Cardiac muscle cell (in vitro differentiated cells and primary cell): Measurements from ENCODE around the gene GPR35. TPM values are rescaled to one million over a fixed set of nuclear protein-coding genes. Genes with fewer than 3 reads are reported as not detected.
A peak's percentile ranks its signal among the peaks of the same experiment; 100 is the strongest.

Experiments used
- DNase-seq, 2 donors: peaks; one replicate each; pipeline versions ENCODE4 v3.0.0 to v3.0.0-alpha.2; 2010 to 2017; ENCODE audit warnings: low read depth in 1 of 2, low spot score in 1 of 2
- H3K27ac ChIP-seq: fragments of 200-600 bp; sonication (generic); 2 replicates; pipeline ENCODE4 v1.5.1; 2016
- H3K27me3 ChIP-seq: fragments of 200-600 bp; sonication (generic); 2 replicates; pipeline ENCODE4 v1.6.0; 2016; ENCODE audit warnings: control low read depth
- H3K36me3 ChIP-seq: fragments of 200-600 bp; sonication (generic); 2 replicates; pipeline ENCODE4 v1.5.1; 2016; ENCODE audit warnings: control low read depth
- H3K4me1 ChIP-seq: fragments of 200-600 bp; sonication (generic); 2 replicates; pipeline ENCODE4 v1.8.1; 2017; ENCODE audit warnings: low read depth, mild to moderate bottlenecking, mixed run types
- H3K4me3 ChIP-seq: fragments of 200-600 bp; sonication (generic); 2 replicates; pipeline ENCODE4 v1.5.1; 2016; ENCODE audit warnings: mild to moderate bottlenecking
- H3K9me3 ChIP-seq: fragments of 200-600 bp; sonication (generic); 2 replicates; pipeline ENCODE4 v1.5.1; 2017; ENCODE audit warnings: low read depth, mild to moderate bottlenecking, control low read depth
- CTCF ChIP-seq: IDR thresholded peaks from 2 replicates; pipeline ENCODE4 v1.5.1; 2012; ENCODE audit warnings: low read depth, mild to moderate bottlenecking, low read length
- polyA plus RNA-seq: library from polyadenylated mRNA; unstranded; fragments of >200 nt; fragmentation: Nextera tagmentation; extraction: Ambion mirVana; gene quantifications from 2 replicates; pipeline ENCODE4 v1.2.1, GENCODE V29; 2016
- total RNA-seq: library from RNA; depleted of rRNA; stranded (reverse); fragments of >200 nt; gene quantifications from 2 replicates; pipeline ENCODE4 v1.2.3, GENCODE V29; 2016

GPR35 gene
- total and polyA plus RNA-seq, 2 experiments from 2014 or later: 0.40 to 5.1 TPM

- TF ChIP-seq CTCF: no peak
- Histone ChIP-seq H3K27ac (no peak overlapping the region), H3K36me3 (no peaks in the 10 kb centered on the region), H3K9me3 (no peaks in the 10 kb centered on the region), H3K4me3 (no peak overlapping the region), H3K27me3 (no peaks in the 10 kb centered on the region), H3K4me1 (no peaks in the 10 kb centered on the region)
- DNase-seq: no peak
These were observed 1.0 kb upstream of the GPR35 start for GRCh38 chr2:240624011-240624949.

GRCh38 chr2:240626531-240627300, 1.4 kb downstream of the GPR35 start:
- Histone ChIP-seq H3K27me3 (no peaks in the 10 kb centered on the region), H3K9me3 (no peaks in the 10 kb centered on the region), H3K36me3 (no peaks in the 10 kb centered on the region), H3K27ac (no peak overlapping the region), H3K4me3 (no peak overlapping the region), H3K4me1 (no peaks in the 10 kb centered on the region)
- no peak for TF ChIP-seq CTCF
- DNase-seq: peak in 1 of 2 donors; percentile 5

GRCh38 chr2:240627736-240628506, 2.6 kb downstream of the GPR35 start:
- TF ChIP-seq CTCF: no peak
- Histone ChIP-seq H3K27ac (no peak overlapping the region), H3K4me1 (no peaks in the 10 kb centered on the region), H3K27me3 (no peaks in the 10 kb centered on the region), H3K36me3 (no peaks in the 10 kb centered on the region), H3K4me3 (no peak overlapping the region), H3K9me3 (no peaks in the 10 kb centered on the region)
- DNase-seq: no peak

GRCh38 chr2:240628507-240628807, 3.2 kb downstream of the GPR35 start:
- DNase-seq: no peak
- H3K27me3 ChIP-seq: no peaks in the 10 kb centered on the region
- no peaks in the 10 kb centered on the region for H3K9me3 ChIP-seq
- H3K4me1 ChIP-seq: no peaks in the 10 kb centered on the region
- H3K4me3 ChIP-seq: no peak overlapping the region
- no peak overlapping the region for H3K27ac ChIP-seq
- H3K36me3 ChIP-seq: no peaks in the 10 kb centered on the region
- TF ChIP-seq CTCF: no peak

- Histone ChIP-seq H3K27me3 (no peaks in the 10 kb centered on the region), H3K4me3 (no peak overlapping the region), H3K27ac (no peak overlapping the region), H3K4me1 (no peaks in the 10 kb centered on the region), H3K36me3 (no peaks in the 10 kb centered on the region), H3K9me3 (no peaks in the 10 kb centered on the region)
- no peak for DNase-seq
- no peak for TF ChIP-seq CTCF
These were observed 3.7 kb downstream of the GPR35 start for GRCh38 chr2:240628808-240629618.
